Measurements from ENCODE around the gene SDHAF2.

DNA sequence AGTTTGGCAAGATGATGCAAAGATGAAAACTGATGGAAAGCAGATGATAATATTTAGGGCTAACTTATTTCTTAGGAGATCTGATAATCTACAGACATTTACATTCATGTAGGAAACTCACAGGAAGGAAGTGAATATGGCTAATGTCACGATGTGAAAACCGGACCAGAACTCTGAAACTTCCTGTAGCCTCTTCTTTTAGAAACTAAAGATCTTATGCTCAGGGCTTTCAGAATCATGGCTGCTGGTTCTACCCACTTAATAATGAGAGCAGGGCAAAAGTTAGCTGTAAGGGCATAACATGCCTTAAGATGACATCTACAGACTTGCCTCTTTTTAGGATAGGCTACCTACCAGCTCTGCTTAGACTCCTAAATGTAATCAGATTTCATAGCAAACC lies 15.4 kb upstream of the SDHAF2 start:
- TF ChIP-seq, protein P1, sequence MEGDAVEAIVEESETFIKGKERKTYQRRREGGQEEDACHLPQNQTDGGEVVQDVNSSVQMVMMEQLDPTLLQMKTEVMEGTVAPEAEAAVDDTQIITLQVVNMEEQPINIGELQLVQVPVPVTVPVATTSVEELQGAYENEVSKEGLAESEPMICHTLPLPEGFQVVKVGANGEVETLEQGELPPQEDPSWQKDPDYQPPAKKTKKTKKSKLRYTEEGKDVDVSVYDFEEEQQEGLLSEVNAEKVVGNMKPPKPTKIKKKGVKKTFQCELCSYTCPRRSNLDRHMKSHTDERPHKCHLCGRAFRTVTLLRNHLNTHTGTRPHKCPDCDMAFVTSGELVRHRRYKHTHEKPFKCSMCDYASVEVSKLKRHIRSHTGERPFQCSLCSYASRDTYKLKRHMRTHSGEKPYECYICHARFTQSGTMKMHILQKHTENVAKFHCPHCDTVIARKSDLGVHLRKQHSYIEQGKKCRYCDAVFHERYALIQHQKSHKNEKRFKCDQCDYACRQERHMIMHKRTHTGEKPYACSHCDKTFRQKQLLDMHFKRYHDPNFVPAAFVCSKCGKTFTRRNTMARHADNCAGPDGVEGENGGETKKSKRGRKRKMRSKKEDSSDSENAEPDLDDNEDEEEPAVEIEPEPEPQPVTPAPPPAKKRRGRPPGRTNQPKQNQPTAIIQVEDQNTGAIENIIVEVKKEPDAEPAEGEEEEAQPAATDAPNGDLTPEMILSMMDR (IDR thresholded peaks at IDR 0.05; ENCODE audit: low read length) = no peak
- TF ChIP-seq EZH2 (optimal IDR thresholded peaks at IDR 0.05; ENCODE audit: low read depth, low read length) = no peak
- no peak for TF ChIP-seq EZH2phosphoT487 (IDR thresholded peaks at IDR 0.05; ENCODE audit: low read length)
